Measurements from ENCODE around the gene HLA-DQB1.

The HLA-DQB1 gene

DNA sequence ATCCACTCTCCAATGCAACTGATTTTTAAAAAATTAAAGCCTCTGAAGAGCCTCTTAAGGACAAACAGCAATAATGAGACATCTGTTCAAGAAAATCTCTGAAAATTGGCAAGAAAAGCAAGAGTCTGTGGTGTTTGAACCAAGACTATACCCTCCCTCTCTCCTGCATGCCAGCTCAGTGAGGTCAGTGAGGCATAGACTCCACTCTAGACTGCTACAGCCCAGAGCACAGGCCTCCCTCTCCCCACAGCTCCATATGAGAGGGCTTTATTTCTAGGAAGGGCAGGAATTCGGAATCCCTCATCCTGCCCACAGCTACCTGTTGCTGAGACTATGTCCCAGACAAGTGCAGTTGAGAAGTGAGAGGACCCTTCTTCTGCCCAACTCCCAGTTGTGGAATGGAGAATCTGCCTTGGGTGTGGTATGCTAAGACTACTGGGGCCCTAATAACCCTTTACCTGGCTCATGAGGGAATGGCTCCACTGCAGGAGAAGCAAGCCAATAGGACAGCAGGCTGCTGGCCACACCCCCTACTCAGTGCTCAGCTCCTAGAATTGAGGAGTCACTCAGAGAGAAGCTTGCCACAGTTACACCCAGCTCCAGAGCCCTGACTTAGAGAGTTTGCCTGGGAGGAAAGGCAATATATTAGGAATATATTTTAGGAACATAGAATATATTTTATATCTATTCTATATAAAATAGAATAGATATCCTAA, 51.9 kb downstream of the HLA-DQB1 start:
- Histone ChIP-seq H3K4me3 (ENCODE audit: low read length) (no peak overlapping the region), H3K4me1 (ENCODE audit: control insufficient read depth, insufficient read depth, low read length) (no peaks in the 10 kb centered on the region), H3K27me3 (ENCODE audit: control insufficient read depth, insufficient read depth, low read length) (no peaks in the 10 kb centered on the region), H3K36me3 (ENCODE audit: control insufficient read depth, insufficient read depth, low read length) (no peaks in the 10 kb centered on the region), H3K9ac (ENCODE audit: low read length) (no peak overlapping the region), H3K27ac (ENCODE audit: low read depth, low read length) (no peak overlapping the region)

GRCh38 chr6:32613475-32613874, 53.0 kb downstream of the HLA-DQB1 start:
- Histone ChIP-seq H3K36me3 (ENCODE audit: control insufficient read depth, insufficient read depth, low read length) (no peaks in the 10 kb centered on the region), H3K9ac (ENCODE audit: low read length) (no peak overlapping the region), H3K4me1 (ENCODE audit: control insufficient read depth, insufficient read depth, low read length) (no peaks in the 10 kb centered on the region), H3K4me3 (ENCODE audit: low read length) (no peak overlapping the region), H3K27me3 (ENCODE audit: control insufficient read depth, insufficient read depth, low read length) (no peaks in the 10 kb centered on the region), H3K27ac (ENCODE audit: low read depth, low read length) (no peak overlapping the region)

GRCh38 chr6:32610682-32611296, 55.7 kb downstream of the HLA-DQB1 start:
- H3K27me3 ChIP-seq (ENCODE audit: control insufficient read depth, insufficient read depth, low read length): no peaks in the 10 kb centered on the region
- no peak overlapping the region for H3K9ac ChIP-seq (ENCODE audit: low read length)
- no peaks in the 10 kb centered on the region for H3K4me1 ChIP-seq (ENCODE audit: control insufficient read depth, insufficient read depth, low read length)
- no peak overlapping the region for H3K4me3 ChIP-seq (ENCODE audit: low read length)
- H3K27ac ChIP-seq (ENCODE audit: low read depth, low read length): no peak overlapping the region
- no peaks in the 10 kb centered on the region for H3K36me3 ChIP-seq (ENCODE audit: control insufficient read depth, insufficient read depth, low read length)

DNA sequence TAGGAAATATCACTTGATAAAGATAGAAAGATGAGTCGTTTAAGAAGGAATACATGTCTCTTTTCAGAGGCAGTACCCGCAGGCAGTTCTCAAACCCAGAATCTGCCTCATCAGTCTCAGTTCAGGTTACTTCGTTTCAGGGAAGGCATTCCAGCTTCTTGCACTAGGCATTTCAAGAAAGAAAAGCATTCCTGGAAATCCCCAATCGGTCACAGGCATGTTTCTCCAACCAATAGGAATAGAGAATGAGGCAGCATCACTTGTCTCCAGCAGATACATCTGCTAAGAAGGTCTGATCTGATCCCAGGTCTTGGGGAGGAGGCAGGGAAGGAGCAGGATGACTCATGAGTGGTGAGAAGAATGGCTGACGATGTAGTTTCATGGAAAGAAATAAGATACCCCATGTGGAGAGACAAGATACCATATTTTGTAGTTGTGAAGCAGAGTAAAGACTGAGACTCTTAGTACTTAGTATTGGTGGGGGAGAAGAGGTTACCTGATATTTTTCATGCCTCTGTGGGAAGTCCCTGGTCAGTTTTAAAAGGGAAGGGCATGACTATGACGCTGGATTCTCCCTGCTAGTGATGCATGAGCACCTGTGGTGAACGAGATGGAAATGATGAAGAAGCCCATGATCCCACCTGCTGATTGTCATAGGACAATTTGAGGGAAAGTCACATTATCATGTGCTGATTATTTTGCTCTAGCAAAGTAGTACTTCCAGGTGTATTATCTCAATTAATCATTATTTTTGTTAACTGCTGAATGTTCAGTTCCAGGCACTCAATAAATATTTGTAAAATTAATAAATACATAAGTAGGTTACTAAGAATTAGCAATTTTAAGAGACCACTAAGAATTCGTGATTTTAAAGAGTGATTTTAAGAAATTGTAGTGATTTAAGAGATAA, 56.5 kb downstream of the HLA-DQB1 start:
- H3K27me3 ChIP-seq (ENCODE audit: control insufficient read depth, insufficient read depth, low read length): no peaks in the 10 kb centered on the region
- H3K36me3 ChIP-seq (ENCODE audit: control insufficient read depth, insufficient read depth, low read length): no peaks in the 10 kb centered on the region
- H3K27ac ChIP-seq (ENCODE audit: low read depth, low read length): peak overlapping the region; percentile 52
- H3K4me3 ChIP-seq (ENCODE audit: low read length): no peak overlapping the region
- no peaks in the 10 kb centered on the region for H3K4me1 ChIP-seq (ENCODE audit: control insufficient read depth, insufficient read depth, low read length)
- H3K9ac ChIP-seq (ENCODE audit: low read length): no peak overlapping the region
